ENCODE data around the gene UST.

- TF ChIP-seq POLR2A (IDR thresholded peaks at IDR 0.05; ENCODE audit: low read length) (no peak), GATA1 (IDR thresholded peaks at IDR 0.05; ENCODE audit: low read depth, low read length) (no peak)
Observed at GRCh38 chr6:148720406-148720805, 26.4 kb upstream of the UST start.

All from erythroblast (primary cell).